HFFc6 (cell line): Measurements from ENCODE around the gene CRADD. TPM values are rescaled to one million over a fixed set of nuclear protein-coding genes. Genes with fewer than 3 reads are reported as not detected.

Experiments used
- DNase-seq: peaks from one replicate; pipeline ENCODE4 v3.0.0-alpha.2; 2018
- H3K27ac Mint-ChIP-seq: 2 replicates; pipeline ENCODE4 v1.8.0; 2020; ENCODE audit warnings: mild to moderate bottlenecking, mixed read lengths
- H3K27me3 Mint-ChIP-seq: 2 replicates; pipeline ENCODE4 v1.8.0; 2021; ENCODE audit warnings: mild to moderate bottlenecking, moderate library complexity, mixed read lengths; ENCODE audit not compliant: insufficient read depth
- H3K36me3 Mint-ChIP-seq: 2 replicates; pipeline ENCODE4 v1.8.0; 2021; ENCODE audit warnings: low read depth, mixed read lengths
- H3K4me1 Mint-ChIP-seq: 2 replicates; pipeline ENCODE4 v1.8.0; 2020; ENCODE audit warnings: low read depth, mixed read lengths
- H3K4me3 Mint-ChIP-seq: 2 replicates; pipeline ENCODE4 v1.8.0; 2020; ENCODE audit warnings: mild to moderate bottlenecking, moderate library complexity, mixed read lengths
- H3K9me3 Mint-ChIP-seq: 2 replicates; pipeline ENCODE4 v1.8.0; 2020; ENCODE audit warnings: mild to moderate bottlenecking, mixed read lengths
- total RNA-seq, 6 experiments: library from RNA; stranded (reverse); fragmentation: NEBNext Ultra II Directional; extraction: Animal tissue kit (Norgen Biotek cat#: 25700); gene quantifications; 2 replicates in 1 of 6; 3 replicates in 5 of 6; pipeline ENCODE4 v1.2.3, GENCODE V29; 2021
- TF ChIP-seq, protein P1 (sequence below): fragments of 200-600 bp; sonication (generic); IDR thresholded peaks from 2 replicates; pipeline ENCODE4 v1.5.0; 2021; ENCODE audit warnings: antibody characterized with exemption, mild to moderate bottlenecking

CRADD gene
- total RNA-seq, 6 experiments from 2014 or later = 15.3 to 20.1 (median 17.9) TPM

DNA sequence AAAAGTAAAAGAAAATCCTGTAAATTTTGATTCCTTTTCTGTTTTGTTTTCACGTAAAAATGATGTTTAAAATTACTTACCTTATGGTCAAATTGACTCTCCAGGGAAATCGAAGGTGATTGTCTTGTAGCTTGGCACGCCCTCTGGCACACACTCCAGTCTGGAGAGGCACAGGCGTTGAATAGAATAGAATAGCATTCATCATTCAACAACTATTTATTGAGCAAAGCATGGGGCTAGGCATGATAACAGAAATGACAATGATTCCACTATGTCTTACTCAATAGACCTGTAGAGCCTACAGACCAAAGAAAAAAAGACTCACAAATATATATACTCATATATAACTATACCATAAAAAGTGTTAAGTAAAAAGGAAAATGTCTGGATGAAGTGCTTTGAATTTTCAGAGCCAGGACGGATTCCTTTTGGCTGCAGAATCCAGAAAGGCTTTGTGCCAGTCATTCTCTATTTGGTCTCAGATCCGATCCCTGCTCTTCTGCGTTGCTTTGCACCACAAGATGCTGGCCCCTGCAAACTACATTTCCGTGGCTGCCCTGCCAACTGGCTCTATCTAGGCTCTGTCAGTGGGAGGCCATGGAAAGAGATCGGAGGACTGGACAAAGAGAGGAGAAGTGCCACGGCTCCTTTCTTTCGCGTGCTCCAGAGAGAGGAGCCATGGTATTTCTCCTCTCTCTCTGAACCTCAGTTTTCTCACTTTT, 231.8 kb downstream of the CRADD start:
- H3K4me3 Mint-ChIP-seq = no peak overlapping the region
- H3K27me3 Mint-ChIP-seq = no peaks in the 10 kb centered on the region
- no peaks in the 10 kb centered on the region for H3K9me3 Mint-ChIP-seq
- peaks cover 50% of the 10 kb centered on the region for H3K4me1 Mint-ChIP-seq
- TF ChIP-seq, protein P1, sequence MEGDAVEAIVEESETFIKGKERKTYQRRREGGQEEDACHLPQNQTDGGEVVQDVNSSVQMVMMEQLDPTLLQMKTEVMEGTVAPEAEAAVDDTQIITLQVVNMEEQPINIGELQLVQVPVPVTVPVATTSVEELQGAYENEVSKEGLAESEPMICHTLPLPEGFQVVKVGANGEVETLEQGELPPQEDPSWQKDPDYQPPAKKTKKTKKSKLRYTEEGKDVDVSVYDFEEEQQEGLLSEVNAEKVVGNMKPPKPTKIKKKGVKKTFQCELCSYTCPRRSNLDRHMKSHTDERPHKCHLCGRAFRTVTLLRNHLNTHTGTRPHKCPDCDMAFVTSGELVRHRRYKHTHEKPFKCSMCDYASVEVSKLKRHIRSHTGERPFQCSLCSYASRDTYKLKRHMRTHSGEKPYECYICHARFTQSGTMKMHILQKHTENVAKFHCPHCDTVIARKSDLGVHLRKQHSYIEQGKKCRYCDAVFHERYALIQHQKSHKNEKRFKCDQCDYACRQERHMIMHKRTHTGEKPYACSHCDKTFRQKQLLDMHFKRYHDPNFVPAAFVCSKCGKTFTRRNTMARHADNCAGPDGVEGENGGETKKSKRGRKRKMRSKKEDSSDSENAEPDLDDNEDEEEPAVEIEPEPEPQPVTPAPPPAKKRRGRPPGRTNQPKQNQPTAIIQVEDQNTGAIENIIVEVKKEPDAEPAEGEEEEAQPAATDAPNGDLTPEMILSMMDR = no peak
- no peak for DNase-seq
- H3K27ac Mint-ChIP-seq = peak overlapping the region; percentile 37; the same call in 1 of the 2 replicates
- H3K36me3 Mint-ChIP-seq = no peaks in the 10 kb centered on the region

DNA sequence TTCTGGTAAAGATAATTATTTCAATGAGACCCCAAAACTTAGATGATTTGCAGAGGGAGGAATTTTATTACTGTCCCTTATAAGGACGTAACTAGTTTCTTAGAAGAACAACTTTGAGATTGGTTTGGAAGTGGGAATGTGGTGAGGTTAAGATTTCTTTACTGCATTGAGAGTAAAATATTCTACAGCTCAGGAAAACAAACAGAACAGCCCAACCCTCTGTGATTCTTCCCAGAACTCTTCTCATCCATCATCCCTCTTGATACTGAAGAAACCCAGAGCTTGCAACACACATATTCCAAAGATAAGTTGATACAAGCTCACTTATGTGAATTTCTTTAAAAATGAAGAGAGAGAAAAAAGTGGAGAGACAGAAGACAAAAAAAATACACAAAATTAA, 234.2 kb downstream of the CRADD start:
- H3K4me3 Mint-ChIP-seq = no peak overlapping the region
- peaks cover 9% of the 10 kb centered on the region for H3K36me3 Mint-ChIP-seq
- H3K27ac Mint-ChIP-seq = 0 out of 2 replicates have a peak overlapping the region, but pooled peaks have one; percentile 9
- peaks cover 2% of the 10 kb centered on the region; the same call in 1 of the 2 replicates for H3K27me3 Mint-ChIP-seq
- DNase-seq = no peak
- TF ChIP-seq, protein P1 = no peak
- H3K4me1 Mint-ChIP-seq = peaks cover 70% of the 10 kb centered on the region
- no peaks in the 10 kb centered on the region for H3K9me3 Mint-ChIP-seq

DNA sequence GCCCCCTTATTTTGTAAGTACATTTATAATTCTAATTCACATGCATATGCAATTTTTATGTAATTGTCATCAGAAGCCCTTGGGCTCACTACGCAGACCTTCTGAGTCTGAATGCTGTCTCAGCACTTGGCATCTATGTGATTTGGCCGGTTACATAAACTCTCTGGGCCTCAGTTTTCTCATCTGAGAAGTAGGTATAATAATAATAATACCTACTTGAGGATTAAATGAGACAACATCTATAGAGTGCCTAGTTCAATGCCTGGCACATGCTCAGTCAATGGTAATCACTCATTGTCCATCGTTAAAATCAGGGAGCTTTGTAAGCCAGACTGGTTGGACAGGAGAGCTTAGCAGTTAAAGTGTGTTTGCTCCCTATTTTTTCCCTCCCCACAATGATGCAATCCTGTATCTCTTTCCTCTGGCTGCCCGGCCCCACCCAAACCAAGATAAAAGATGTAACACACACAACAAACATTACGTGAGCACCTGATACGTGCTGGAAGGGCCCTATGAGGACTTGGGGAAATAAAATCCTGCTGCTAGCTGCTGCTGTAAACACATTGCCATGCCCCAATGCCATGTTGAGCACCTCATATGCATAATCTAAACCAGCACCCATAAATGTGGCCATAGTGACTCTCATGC, 235.0 kb downstream of the CRADD start:
- H3K9me3 Mint-ChIP-seq = no peaks in the 10 kb centered on the region
- peaks cover 9% of the 10 kb centered on the region for H3K36me3 Mint-ChIP-seq
- peak overlapping the region; percentile 21; the same call in 1 of the 2 replicates for H3K27ac Mint-ChIP-seq
- peaks cover 78% of the 10 kb centered on the region for H3K4me1 Mint-ChIP-seq
- no peak for DNase-seq
- peaks cover 2% of the 10 kb centered on the region for H3K27me3 Mint-ChIP-seq
- H3K4me3 Mint-ChIP-seq = no peak overlapping the region
- TF ChIP-seq, protein P1 = no peak

DNA sequence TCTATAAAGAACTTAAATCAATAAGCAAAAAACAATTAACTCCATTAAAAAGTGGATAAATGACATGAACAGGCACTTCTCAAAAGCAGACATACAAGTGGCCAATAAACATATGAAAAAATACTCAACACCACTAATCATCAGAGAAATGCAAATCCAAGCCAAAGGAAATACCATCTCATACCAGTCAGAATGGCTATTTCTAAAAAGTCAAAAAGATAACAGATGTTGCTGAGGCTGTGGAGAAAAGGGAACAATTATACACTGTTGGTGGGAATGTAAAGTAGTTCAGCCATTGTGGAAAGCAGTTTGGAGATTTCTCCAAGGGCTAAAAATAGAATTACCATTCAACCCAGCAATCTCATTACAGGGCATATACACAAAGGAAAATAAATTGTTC, 236.7 kb downstream of the CRADD start:
- Mint-ChIP-seq H3K27ac (peak overlapping the region; percentile 80), H3K4me3 (peak overlapping the region; percentile 39), H3K9me3 (no peaks in the 10 kb centered on the region; the same call in 1 of the 2 replicates), H3K27me3 (peaks cover 2% of the 10 kb centered on the region), H3K36me3 (peaks cover 9% of the 10 kb centered on the region), H3K4me1 (peaks cover 85% of the 10 kb centered on the region)
- DNase-seq = peak; percentile 84
- TF ChIP-seq, protein P1 = no peak

DNA sequence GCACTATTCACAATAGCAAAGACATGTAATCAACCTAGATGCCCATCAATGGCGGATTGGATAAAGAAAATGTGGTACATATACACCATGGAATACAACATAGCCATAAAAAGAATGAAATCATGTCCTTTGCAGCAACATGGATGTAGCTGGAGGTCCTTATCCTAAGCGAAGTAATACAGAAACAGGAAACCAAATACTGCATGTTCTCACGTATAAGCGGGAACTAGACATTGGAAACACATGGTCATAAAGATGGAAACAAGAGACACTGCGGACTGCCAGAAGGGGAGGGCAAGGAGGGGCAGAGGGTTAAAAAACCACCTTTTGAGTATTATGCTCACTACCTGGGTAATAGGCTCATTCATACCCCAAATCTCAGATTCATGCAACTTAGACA, 237.1 kb downstream of the CRADD start:
- H3K4me1 Mint-ChIP-seq = peaks cover 83% of the 10 kb centered on the region

More for the DNA sequence above, 237.1 kb downstream of the CRADD start:
- Mint-ChIP-seq H3K27me3 (peaks cover 2% of the 10 kb centered on the region), H3K27ac (peak overlapping the region; percentile 80), H3K4me3 (no peak overlapping the region; the same call in 1 of the 2 replicates), H3K9me3 (no peaks in the 10 kb centered on the region; the same call in 1 of the 2 replicates), H3K36me3 (peaks cover 9% of the 10 kb centered on the region)
- DNase-seq = no peak
- TF ChIP-seq, protein P1 = no peak
